ENCODE results near the gene MROH9.

Gene MROH9, protein sequence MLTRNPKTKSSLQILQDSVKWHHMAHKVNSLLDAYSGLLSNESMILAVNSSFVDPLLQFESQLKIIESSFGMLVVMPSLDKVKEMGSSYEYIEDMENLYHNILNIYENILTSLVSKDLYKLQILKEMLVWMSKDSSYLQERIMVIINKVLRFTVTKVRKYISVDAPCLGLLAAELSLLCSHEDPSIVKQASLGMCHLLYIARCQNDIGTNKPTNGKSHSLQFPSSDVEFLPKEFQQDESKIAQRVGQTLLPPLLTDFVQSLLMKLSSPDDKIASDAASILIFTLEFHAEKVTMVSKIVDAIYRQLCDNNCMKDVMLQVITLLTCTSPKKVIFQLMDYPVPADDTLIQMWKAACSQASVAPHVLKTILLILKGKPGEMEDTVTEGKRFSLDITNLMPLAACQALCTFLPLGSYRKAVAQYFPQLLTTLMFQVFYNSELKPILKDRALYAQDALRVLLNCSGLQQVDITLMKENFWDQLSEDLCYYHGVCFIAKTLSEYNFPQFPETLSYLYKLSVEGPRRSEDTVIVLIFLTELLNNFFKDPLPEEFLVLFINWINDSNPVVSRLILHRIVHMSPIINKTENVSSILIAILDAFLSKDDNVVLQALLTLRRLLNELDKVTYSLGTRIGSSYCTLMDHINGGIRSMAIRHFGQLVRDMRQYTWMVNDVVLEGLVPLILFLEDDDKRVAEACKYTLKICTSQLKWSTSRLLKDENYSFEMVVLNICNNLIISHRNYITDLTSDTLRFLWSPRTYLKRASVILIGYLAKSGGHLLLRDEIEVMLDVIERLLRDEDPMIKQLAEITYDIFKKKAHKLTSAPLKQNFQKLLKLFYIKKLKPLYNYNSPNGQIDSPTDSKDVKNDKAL

DNA sequence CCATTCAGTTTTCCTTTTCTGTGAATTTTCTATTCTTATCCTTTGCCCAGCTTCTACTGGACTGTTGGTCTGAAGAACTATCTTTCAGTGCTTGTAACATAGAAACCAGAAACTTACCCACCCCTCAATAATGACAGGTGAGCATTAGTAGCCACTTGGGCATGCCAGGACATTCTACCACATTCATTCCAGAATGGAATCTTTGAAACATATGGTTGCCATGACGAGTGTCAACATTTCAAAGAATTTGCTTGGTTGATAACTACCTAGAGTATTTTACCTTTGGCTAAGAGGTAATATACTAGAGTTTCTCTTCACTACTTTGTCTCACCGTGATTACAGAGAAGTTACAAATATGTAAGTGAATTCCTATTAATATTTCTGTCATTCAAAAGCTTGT is at the start of gene MROH9:
Gene MROH9 (plus strand): TSS at position 304 of the 400 bp plus-strand sequence. CDS start 10,023 bp downstream, outside the sequence.
- Histone ChIP-seq H3K9me3 (ENCODE audit: control insufficient read depth, insufficient read depth, low read length) (no peaks in the 10 kb centered on the region), H3K27ac (ENCODE audit: low read depth, low read length) (no peak within 1 kb of the TSS), H3K9ac (ENCODE audit: low read depth, low read length) (no peak within 1 kb of the TSS), H3K27me3 (ENCODE audit: control insufficient read depth, insufficient read depth, low read length) (no peaks in the 10 kb centered on the region), H3K36me3 (ENCODE audit: control insufficient read depth, insufficient read depth, low read length) (no peaks in the 10 kb centered on the region), H3K4me1 (ENCODE audit: control insufficient read depth, insufficient read depth, low read length) (peaks cover 19% of the 10 kb centered on the region), H3K4me3 (ENCODE audit: low read depth, low read length) (no peak within 1 kb of the TSS)

DNA sequence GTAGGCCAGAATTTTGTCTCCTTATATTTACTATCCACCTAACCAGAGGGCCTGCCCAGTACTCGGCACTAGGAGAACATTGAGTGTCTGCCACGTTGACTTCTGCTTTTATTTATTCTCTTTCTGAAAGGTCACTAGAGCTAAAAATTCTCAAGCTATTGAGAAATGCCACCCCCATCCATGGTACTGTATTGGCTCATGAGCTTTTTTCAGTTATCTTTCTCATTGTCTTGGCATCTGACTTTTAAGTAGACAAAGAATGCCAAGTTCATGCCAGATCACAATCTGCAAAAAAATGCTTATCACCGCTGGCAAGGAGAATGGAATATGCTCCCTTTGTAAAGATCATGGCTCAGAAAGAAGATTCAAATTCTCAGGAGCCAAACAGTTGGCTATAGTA is 49.8 kb upstream of the MROH9 start:
- no peak overlapping the region for H3K27ac ChIP-seq (ENCODE audit: low read depth, low read length)
- no peaks in the 10 kb centered on the region for H3K36me3 ChIP-seq (ENCODE audit: control insufficient read depth, insufficient read depth, low read length)
- no peak overlapping the region for H3K9ac ChIP-seq (ENCODE audit: low read depth, low read length)
- no peaks in the 10 kb centered on the region for H3K9me3 ChIP-seq (ENCODE audit: control insufficient read depth, insufficient read depth, low read length)
- H3K4me3 ChIP-seq (ENCODE audit: low read depth, low read length), result no peak overlapping the region
- no peaks in the 10 kb centered on the region for H3K4me1 ChIP-seq (ENCODE audit: control insufficient read depth, insufficient read depth, low read length)
- H3K27me3 ChIP-seq (ENCODE audit: control insufficient read depth, insufficient read depth, low read length), result no peaks in the 10 kb centered on the region

DNA sequence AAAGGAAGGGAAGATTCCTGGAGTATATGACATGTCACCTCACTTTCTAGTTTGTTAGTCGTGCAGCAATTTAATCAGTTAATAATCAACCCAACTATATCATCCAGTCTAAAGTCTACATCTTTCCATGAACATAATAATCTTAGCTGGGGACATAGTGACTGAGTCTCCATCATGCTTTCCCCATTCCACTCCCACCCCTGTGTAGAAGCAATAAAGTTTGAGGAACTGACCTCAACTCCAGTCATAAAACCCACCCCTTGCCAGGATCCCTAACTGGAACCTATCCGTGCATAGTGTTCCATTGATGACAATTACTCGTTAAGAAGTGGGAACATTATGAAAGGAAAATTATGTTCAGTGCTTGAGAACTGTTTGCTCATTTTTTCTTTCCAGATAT is 48.9 kb upstream of the MROH9 start:
- H3K4me1 ChIP-seq (ENCODE audit: control insufficient read depth, insufficient read depth, low read length), result no peaks in the 10 kb centered on the region
- no peaks in the 10 kb centered on the region for H3K9me3 ChIP-seq (ENCODE audit: control insufficient read depth, insufficient read depth, low read length)
- H3K4me3 ChIP-seq (ENCODE audit: low read depth, low read length), result no peak overlapping the region
- H3K27ac ChIP-seq (ENCODE audit: low read depth, low read length), result no peak overlapping the region
- H3K9ac ChIP-seq (ENCODE audit: low read depth, low read length), result no peak overlapping the region
- no peaks in the 10 kb centered on the region for H3K27me3 ChIP-seq (ENCODE audit: control insufficient read depth, insufficient read depth, low read length)
- H3K36me3 ChIP-seq (ENCODE audit: control insufficient read depth, insufficient read depth, low read length), result no peaks in the 10 kb centered on the region

DNA sequence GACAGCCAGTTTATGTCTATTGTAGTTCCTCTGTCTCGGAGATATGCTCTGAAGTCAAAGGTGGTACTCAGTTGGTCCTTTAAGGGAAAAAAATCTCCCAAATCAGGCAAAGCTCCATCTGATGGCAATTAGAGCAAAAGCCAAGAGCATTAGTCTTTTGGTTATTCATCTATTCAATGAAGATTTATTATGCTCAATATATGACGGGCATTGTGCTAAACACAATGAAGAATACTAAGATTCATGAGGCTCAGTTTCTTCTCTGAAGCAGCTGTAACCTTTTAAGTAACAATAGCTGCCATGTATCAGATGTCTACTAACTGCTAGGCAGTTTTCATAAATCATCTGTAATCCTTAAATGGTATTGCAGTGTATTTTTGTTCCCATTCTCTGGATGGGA is 47.6 kb upstream of the MROH9 start:
- no peaks in the 10 kb centered on the region for H3K36me3 ChIP-seq (ENCODE audit: control insufficient read depth, insufficient read depth, low read length)

GRCh38 chr1:170891872-170892271 is 43.5 kb upstream of the MROH9 start:
- H3K4me1 ChIP-seq (ENCODE audit: control insufficient read depth, insufficient read depth, low read length), result 0 out of 2 replicates have a peak, but pooled peaks cover 7% of the 10 kb centered on the region
- no peak overlapping the region for H3K4me3 ChIP-seq (ENCODE audit: low read depth, low read length)
- H3K9ac ChIP-seq (ENCODE audit: low read depth, low read length), result no peak overlapping the region
- no peak overlapping the region for H3K27ac ChIP-seq (ENCODE audit: low read depth, low read length)
- no peaks in the 10 kb centered on the region for H3K9me3 ChIP-seq (ENCODE audit: control insufficient read depth, insufficient read depth, low read length)
- no peaks in the 10 kb centered on the region for H3K27me3 ChIP-seq (ENCODE audit: control insufficient read depth, insufficient read depth, low read length)
- H3K36me3 ChIP-seq (ENCODE audit: control insufficient read depth, insufficient read depth, low read length), result no peaks in the 10 kb centered on the region

More for the DNA sequence above, 47.6 kb upstream of the MROH9 start:
- H3K4me3 ChIP-seq (ENCODE audit: low read depth, low read length), result no peak overlapping the region
- no peaks in the 10 kb centered on the region for H3K27me3 ChIP-seq (ENCODE audit: control insufficient read depth, insufficient read depth, low read length)
- H3K27ac ChIP-seq (ENCODE audit: low read depth, low read length), result no peak overlapping the region
- H3K9ac ChIP-seq (ENCODE audit: low read depth, low read length), result no peak overlapping the region
- H3K9me3 ChIP-seq (ENCODE audit: control insufficient read depth, insufficient read depth, low read length), result no peaks in the 10 kb centered on the region
- no peaks in the 10 kb centered on the region for H3K4me1 ChIP-seq (ENCODE audit: control insufficient read depth, insufficient read depth, low read length)

DNA sequence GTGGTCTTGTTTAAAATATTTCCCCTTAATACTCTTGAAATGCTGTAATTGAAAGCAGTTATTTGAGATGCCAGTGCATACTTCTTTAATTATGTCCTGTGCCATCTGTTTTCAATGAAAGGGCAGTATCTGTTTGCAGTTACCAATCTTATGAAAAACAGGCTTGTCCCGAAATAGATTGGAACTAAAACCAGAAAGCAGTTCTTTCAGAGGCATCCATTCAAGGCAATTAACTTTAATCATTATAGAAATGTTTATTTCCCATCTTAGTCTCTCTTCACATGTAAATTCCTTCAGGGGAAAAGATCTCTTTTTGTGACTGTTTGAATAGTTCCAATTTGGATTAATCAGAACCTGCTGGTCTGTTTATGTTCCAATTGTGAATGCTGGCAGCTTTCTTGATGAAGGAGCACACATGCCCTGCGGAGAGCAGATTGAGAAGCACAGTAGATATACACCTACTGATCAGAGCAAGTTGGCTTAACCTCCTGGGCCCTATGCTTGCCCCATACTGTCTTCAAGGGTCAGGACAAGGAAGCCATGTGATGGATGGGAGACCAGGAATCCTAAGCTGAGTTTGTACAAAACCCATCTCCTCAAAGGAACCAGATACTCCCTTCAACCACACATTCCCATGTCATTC is 41.6 kb upstream of the MROH9 start:
- no peaks in the 10 kb centered on the region for H3K36me3 ChIP-seq (ENCODE audit: control insufficient read depth, insufficient read depth, low read length)
- H3K27me3 ChIP-seq (ENCODE audit: control insufficient read depth, insufficient read depth, low read length), result no peaks in the 10 kb centered on the region
- H3K4me1 ChIP-seq (ENCODE audit: control insufficient read depth, insufficient read depth, low read length), result peaks cover 10% of the 10 kb centered on the region; the same call in 1 of the 2 replicates
- no peak overlapping the region for H3K4me3 ChIP-seq (ENCODE audit: low read depth, low read length)
- no peaks in the 10 kb centered on the region for H3K9me3 ChIP-seq (ENCODE audit: control insufficient read depth, insufficient read depth, low read length)
- H3K27ac ChIP-seq (ENCODE audit: low read depth, low read length), result no peak overlapping the region
- H3K9ac ChIP-seq (ENCODE audit: low read depth, low read length), result no peak overlapping the region

- H3K4me3 ChIP-seq (ENCODE audit: low read depth, low read length), result no peak overlapping the region
These were observed 31.4 kb upstream of the MROH9 start for GRCh38 chr1:170903961-170904360.

GRCh38 chr1:170908942-170909341 is 26.4 kb upstream of the MROH9 start:
- Histone ChIP-seq H3K9me3 (ENCODE audit: control insufficient read depth, insufficient read depth, low read length) (no peaks in the 10 kb centered on the region), H3K27me3 (ENCODE audit: control insufficient read depth, insufficient read depth, low read length) (no peaks in the 10 kb centered on the region), H3K9ac (ENCODE audit: low read depth, low read length) (no peak overlapping the region), H3K27ac (ENCODE audit: low read depth, low read length) (no peak overlapping the region), H3K36me3 (ENCODE audit: control insufficient read depth, insufficient read depth, low read length) (no peaks in the 10 kb centered on the region), H3K4me3 (ENCODE audit: low read depth, low read length) (no peak overlapping the region), H3K4me1 (ENCODE audit: control insufficient read depth, insufficient read depth, low read length) (no peaks in the 10 kb centered on the region)

More at GRCh38 chr1:170903961-170904360, 31.4 kb upstream of the MROH9 start:
- Histone ChIP-seq H3K36me3 (ENCODE audit: control insufficient read depth, insufficient read depth, low read length) (no peaks in the 10 kb centered on the region), H3K9ac (ENCODE audit: low read depth, low read length) (no peak overlapping the region), H3K9me3 (ENCODE audit: control insufficient read depth, insufficient read depth, low read length) (no peaks in the 10 kb centered on the region), H3K27me3 (ENCODE audit: control insufficient read depth, insufficient read depth, low read length) (no peaks in the 10 kb centered on the region), H3K27ac (ENCODE audit: low read depth, low read length) (no peak overlapping the region), H3K4me1 (ENCODE audit: control insufficient read depth, insufficient read depth, low read length) (no peaks in the 10 kb centered on the region)

GRCh38 chr1:170910273-170910672 is 25.1 kb upstream of the MROH9 start:
- Histone ChIP-seq H3K4me1 (ENCODE audit: control insufficient read depth, insufficient read depth, low read length) (no peaks in the 10 kb centered on the region), H3K9me3 (ENCODE audit: control insufficient read depth, insufficient read depth, low read length) (no peaks in the 10 kb centered on the region), H3K27ac (ENCODE audit: low read depth, low read length) (no peak overlapping the region), H3K9ac (ENCODE audit: low read depth, low read length) (no peak overlapping the region), H3K4me3 (ENCODE audit: low read depth, low read length) (no peak overlapping the region), H3K27me3 (ENCODE audit: control insufficient read depth, insufficient read depth, low read length) (no peaks in the 10 kb centered on the region), H3K36me3 (ENCODE audit: control insufficient read depth, insufficient read depth, low read length) (no peaks in the 10 kb centered on the region)

DNA sequence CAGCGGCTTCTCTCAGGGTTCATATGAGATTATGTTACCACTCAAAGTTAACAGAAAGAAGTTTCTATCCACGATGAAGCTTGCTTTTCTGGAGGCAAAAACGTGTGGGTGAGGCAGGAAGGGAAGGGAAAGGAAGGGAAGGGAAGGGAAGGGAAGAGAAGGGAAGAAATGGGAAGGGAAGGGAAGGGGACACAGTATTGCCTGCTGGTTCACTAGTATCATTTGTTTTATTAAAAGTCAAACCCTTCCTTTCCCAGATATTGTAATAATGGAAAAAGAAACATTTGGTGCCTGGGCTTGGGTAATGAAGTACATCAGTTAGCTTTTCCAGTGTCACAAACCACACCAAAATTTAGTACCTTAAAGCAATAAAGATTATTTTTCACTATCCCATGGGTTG is 18.0 kb upstream of the MROH9 start:
- Histone ChIP-seq H3K36me3 (ENCODE audit: control insufficient read depth, insufficient read depth, low read length) (no peaks in the 10 kb centered on the region), H3K9ac (ENCODE audit: low read depth, low read length) (no peak overlapping the region), H3K27ac (ENCODE audit: low read depth, low read length) (no peak overlapping the region), H3K27me3 (ENCODE audit: control insufficient read depth, insufficient read depth, low read length) (no peaks in the 10 kb centered on the region), H3K4me3 (ENCODE audit: low read depth, low read length) (no peak overlapping the region), H3K9me3 (ENCODE audit: control insufficient read depth, insufficient read depth, low read length) (peaks cover 6% of the 10 kb centered on the region; the same call in 1 of the 2 replicates), H3K4me1 (ENCODE audit: control insufficient read depth, insufficient read depth, low read length) (no peaks in the 10 kb centered on the region)

Data from HUES48 (cell line).